Suprapubic skin (tissue), 4 donors: ENCODE data around the gene KIAA0513. TPM values are rescaled to one million over a fixed set of nuclear protein-coding genes. Genes with fewer than 3 reads are reported as not detected.

Source experiments
- DNase-seq, 2 donors: peaks; one replicate each; pipeline ENCODE4 v3.0.0-alpha.2; 2019; ENCODE audit warnings: low spot score in 2 of 2
- H3K27ac ChIP-seq: fragments of 200-600 bp; sonication (generic); one replicate; pipeline ENCODE4 v1.5.1; 2019
- H3K27me3 ChIP-seq: fragments of 200-600 bp; sonication (generic); one replicate; pipeline ENCODE4 v1.5.1; 2019
- H3K36me3 ChIP-seq: fragments of 200-600 bp; sonication (generic); one replicate; pipeline ENCODE4 v1.5.1; 2019
- H3K4me1 ChIP-seq: fragments of 200-600 bp; sonication (generic); one replicate; pipeline ENCODE4 v1.5.1; 2019
- H3K4me3 ChIP-seq: fragments of 200-600 bp; sonication (generic); one replicate; pipeline ENCODE4 v1.5.1; 2019; ENCODE audit warnings: mild to moderate bottlenecking
- H3K9me3 ChIP-seq: fragments of 200-600 bp; sonication (generic); one replicate; pipeline ENCODE4 v1.5.1; 2019
- EP300 ChIP-seq: sonication (generic); formaldehyde crosslinking; IDR thresholded peaks from one replicate; pipeline ENCODE4 v1.6.1; 2017; ENCODE audit warnings: antibody characterized with exemption
- POLR2A ChIP-seq, 2 donors: fragments of 450-650 bp; IDR thresholded peaks; one replicate each; pipeline ENCODE4 v1.6.1; 2017; ENCODE audit warnings: antibody characterized with exemption in 2 of 2, mild to moderate bottlenecking in 2 of 2, moderate library complexity in 2 of 2
- POLR2AphosphoS5 ChIP-seq, 3 donors: sonication (generic); formaldehyde crosslinking; IDR thresholded peaks; one replicate each; pipeline ENCODE4 v1.6.1; 2017; ENCODE audit warnings: antibody characterized with exemption in 3 of 3
- WGBS: methylation state at CpG from one replicate; pipeline ENCODE4 v1.1.5; 2018; 5-methylcytosine and 5-hydroxymethylcytosine counted together
- total RNA-seq, 4 donors: library from RNA; depleted of rRNA; stranded (reverse); fragments of >200 nt; gene quantifications; one replicate each; pipeline ENCODE4 v1.1.0, GENCODE V29; 2016
- TF ChIP-seq, protein P1 (sequence below), 2 donors: fragments of 200-600 bp in 1 of 2; fragments of 450-650 bp in 1 of 2; sonication (generic) in 1 of 2; IDR thresholded peaks; one replicate each; pipeline ENCODE4 v1.5.1; 2016 to 2019; ENCODE audit warnings: antibody characterized with exemption in 2 of 2, mild to moderate bottlenecking in 1 of 2, moderate library complexity in 1 of 2

KIAA0513 gene
- total RNA-seq, 4 donors from 2014 or later = 23.7 to 32.3 (median 26.6) TPM

DNA sequence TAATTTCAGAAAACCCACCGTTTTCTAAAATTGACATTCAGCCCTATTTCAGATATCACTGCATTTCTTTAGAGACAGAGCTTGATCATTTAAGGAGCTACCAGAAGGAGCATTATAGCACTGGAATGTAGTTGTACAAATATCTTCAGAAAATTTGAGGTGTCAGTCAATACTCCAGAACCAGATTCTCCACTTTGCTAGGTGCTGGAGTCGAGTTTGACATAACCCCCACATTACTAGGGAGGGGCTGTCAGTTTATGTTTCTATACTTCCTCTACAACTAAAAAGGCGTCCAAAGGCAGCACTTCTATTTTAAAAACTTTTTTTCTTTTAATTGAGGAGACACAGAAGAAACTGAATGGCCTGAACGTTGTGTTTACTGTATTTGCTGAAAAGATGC, 892 bp upstream of the KIAA0513 start:
- TF ChIP-seq, protein P1, sequence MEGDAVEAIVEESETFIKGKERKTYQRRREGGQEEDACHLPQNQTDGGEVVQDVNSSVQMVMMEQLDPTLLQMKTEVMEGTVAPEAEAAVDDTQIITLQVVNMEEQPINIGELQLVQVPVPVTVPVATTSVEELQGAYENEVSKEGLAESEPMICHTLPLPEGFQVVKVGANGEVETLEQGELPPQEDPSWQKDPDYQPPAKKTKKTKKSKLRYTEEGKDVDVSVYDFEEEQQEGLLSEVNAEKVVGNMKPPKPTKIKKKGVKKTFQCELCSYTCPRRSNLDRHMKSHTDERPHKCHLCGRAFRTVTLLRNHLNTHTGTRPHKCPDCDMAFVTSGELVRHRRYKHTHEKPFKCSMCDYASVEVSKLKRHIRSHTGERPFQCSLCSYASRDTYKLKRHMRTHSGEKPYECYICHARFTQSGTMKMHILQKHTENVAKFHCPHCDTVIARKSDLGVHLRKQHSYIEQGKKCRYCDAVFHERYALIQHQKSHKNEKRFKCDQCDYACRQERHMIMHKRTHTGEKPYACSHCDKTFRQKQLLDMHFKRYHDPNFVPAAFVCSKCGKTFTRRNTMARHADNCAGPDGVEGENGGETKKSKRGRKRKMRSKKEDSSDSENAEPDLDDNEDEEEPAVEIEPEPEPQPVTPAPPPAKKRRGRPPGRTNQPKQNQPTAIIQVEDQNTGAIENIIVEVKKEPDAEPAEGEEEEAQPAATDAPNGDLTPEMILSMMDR (IDR thresholded peaks at IDR 0.05) = no peak
- TF ChIP-seq POLR2A (IDR thresholded peaks at IDR 0.05) (no peak), EP300 (no peak), POLR2AphosphoS5 (IDR thresholded peaks at IDR 0.05) (no peak)
- Histone ChIP-seq H3K27me3 (no peaks in the 10 kb centered on the region), H3K9me3 (no peaks in the 10 kb centered on the region), H3K36me3 (no peaks in the 10 kb centered on the region), H3K4me3 (peak overlapping the region; percentile 76), H3K27ac (peak overlapping the region; percentile 86), H3K4me1 (peaks cover 45% of the 10 kb centered on the region)
- no peak for DNase-seq
- 27% methylated on average over 4 of the region's 4 CpGs for WGBS

DNA sequence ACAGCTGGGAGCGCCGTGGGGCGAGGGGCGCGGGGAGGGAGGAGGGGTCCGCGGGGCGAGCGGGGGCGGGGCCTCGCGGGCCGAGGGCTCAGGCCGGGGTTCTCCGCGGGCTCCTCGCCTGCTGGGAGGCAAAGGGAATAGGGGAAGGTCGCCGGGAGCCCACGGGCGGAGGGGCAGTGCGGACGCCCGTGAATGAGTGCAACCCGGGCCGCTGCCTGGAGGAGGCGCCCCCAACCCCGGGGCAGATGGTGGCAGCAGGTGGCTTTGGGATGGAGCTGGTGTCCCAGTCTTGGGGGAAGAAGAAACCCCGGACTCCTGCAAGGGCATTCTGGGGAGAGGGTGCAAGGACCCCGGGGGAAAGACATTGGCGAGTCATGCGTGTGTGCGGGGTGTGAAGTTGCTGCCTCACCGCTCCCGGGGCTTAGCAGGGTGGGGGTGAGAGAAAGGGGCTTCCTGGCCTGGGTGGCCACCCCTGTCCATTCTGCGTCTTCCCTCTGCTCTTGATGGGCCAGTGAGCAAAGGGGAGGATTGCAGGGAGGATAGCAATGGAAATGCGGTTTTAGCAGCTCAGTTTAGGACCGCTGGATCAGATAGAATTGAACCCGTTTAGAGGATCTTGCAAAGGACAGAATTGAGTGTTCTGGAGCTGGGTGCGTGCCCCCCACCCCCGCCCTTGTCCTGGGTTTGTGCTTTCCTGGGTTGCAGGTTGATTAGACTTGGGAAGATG, 526 bp downstream of the KIAA0513 start:
- WGBS = 5% methylated on average over 15 of the region's 41 CpGs
- DNase-seq = peak in 1 of 2 donors; percentile 71
- Histone ChIP-seq H3K27me3 (no peaks in the 10 kb centered on the region), H3K27ac (peak overlapping the region; percentile 86), H3K4me1 (peaks cover 45% of the 10 kb centered on the region), H3K9me3 (no peaks in the 10 kb centered on the region), H3K36me3 (peaks cover 9% of the 10 kb centered on the region), H3K4me3 (peak overlapping the region; percentile 76)
- TF ChIP-seq POLR2A (IDR thresholded peaks at IDR 0.05) (no peak), POLR2AphosphoS5 (IDR thresholded peaks at IDR 0.05) (no peak), EP300 (no peak)
- TF ChIP-seq, protein P1 (IDR thresholded peaks at IDR 0.05) = no peak

DNA sequence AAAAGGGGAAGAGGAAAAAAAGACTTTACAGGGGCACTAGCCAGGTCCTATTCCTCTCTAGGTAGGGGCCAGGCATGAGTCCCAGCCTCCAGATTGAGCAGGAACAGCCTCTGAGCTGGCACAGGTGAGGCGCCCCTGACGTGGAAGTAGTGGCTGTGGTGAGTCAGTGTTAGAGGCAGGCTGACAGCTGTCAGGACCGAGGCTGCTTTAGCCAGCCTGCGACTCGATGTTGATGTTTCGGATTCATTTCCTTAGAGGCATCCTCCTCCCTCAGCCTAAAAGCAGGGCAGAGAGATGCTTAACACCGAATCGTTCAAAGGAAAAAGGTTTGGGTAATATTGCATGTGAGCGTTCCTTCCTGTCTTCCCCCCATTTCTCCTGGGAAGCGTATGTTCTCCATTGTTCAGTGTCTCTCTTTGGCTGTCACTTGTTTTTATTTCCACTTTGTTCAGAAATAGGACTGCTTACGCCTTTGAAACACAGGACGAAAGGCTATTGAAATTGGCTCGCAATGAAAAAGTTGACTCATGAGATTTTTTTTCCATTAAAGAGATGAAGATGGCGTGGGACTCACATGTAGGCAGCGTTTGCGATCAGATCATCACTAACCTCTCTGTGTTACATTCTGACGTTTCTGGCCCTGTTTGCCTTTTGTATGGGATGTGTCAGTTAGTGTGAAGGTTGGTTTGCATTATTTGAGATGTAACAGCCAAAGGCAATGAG, 1.3 kb downstream of the KIAA0513 start:
- TF ChIP-seq, protein P1 (IDR thresholded peaks at IDR 0.05) = no peak
- no peak for TF ChIP-seq EP300
- TF ChIP-seq POLR2A (IDR thresholded peaks at IDR 0.05) = no peak
- peak in 1 of 3 donors; percentile 9 for TF ChIP-seq POLR2AphosphoS5 (IDR thresholded peaks at IDR 0.05)
- peak overlapping the region; percentile 76 for H3K4me3 ChIP-seq
- H3K27me3 ChIP-seq = no peaks in the 10 kb centered on the region
- no peaks in the 10 kb centered on the region for H3K9me3 ChIP-seq
- peaks cover 11% of the 10 kb centered on the region for H3K36me3 ChIP-seq
- no peak for DNase-seq
- WGBS = 7% methylated on average over 17 of the region's 17 CpGs
- H3K27ac ChIP-seq = peak overlapping the region; percentile 86
- H3K4me1 ChIP-seq = peaks cover 45% of the 10 kb centered on the region

- H3K36me3 ChIP-seq = peaks cover 11% of the 10 kb centered on the region
- peak overlapping the region; percentile 86 for H3K27ac ChIP-seq
- no peaks in the 10 kb centered on the region for H3K27me3 ChIP-seq
- no peak for DNase-seq
- H3K4me3 ChIP-seq = peak overlapping the region; percentile 76
- H3K9me3 ChIP-seq = no peaks in the 10 kb centered on the region
- TF ChIP-seq EP300 = no peak
- no peak for TF ChIP-seq POLR2A (IDR thresholded peaks at IDR 0.05)
- TF ChIP-seq, protein P1 (IDR thresholded peaks at IDR 0.05) = no peak
- TF ChIP-seq POLR2AphosphoS5 (IDR thresholded peaks at IDR 0.05) = no peak
- H3K4me1 ChIP-seq = peaks cover 45% of the 10 kb centered on the region
- 9% methylated on average over 4 of the region's 4 CpGs for WGBS
Measured at GRCh38 chr16:85029408-85029784, 1.8 kb downstream of the KIAA0513 start.

DNA sequence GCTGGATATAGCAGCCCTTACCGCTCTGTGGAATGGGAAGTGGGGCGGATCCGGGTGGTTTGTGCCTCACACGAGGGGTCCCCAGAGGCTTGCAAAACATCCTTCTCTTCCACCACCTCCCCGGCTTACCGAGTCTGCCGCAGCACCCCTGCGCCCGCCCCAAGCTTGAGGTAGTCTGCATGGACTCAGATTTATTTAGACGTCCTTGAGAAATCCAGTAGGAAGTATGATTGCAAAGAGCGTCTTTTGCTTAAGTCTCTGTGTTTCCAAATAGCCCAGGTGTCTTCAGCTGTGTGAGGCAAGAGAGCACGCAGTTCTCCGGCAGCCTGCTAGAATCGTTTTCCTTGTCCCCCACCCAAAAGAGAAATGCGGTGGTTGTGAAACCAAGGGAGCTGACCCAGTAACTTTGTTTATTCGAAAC, 2.4 kb downstream of the KIAA0513 start:
- Histone ChIP-seq H3K27ac (peak overlapping the region; percentile 86), H3K4me3 (peak overlapping the region; percentile 76), H3K4me1 (peaks cover 46% of the 10 kb centered on the region), H3K36me3 (peaks cover 11% of the 10 kb centered on the region), H3K9me3 (no peaks in the 10 kb centered on the region), H3K27me3 (no peaks in the 10 kb centered on the region)
- peak in 1 of 3 donors; percentile 18 for TF ChIP-seq POLR2AphosphoS5 (IDR thresholded peaks at IDR 0.05)
- TF ChIP-seq, protein P1 (IDR thresholded peaks at IDR 0.05) = no peak
- DNase-seq = no peak
- 62% methylated on average over 12 of the region's 16 CpGs for WGBS
